ENCODE results near the gene PNKD. TPM values are rescaled to one million over a fixed set of nuclear protein-coding genes. Genes with fewer than 3 reads are reported as not detected.

PNKD gene
- total RNA-seq, result 18.2 TPM

- peak; percentile 100 for DNase-seq
These were observed at the start of gene PNKD, which contains the start of gene AAMP for GRCh38 chr2:218269900-218270720. Gene PNKD, plus strand, starts transcription at chr2:218270519. Its CDS starts 17 bp downstream, at chr2:218270536. Gene AAMP, minus strand, starts transcription at chr2:218270137. Its CDS starts 51 bp downstream, at chr2:218270086.

- no peak for DNase-seq
These were observed 49.3 kb upstream of the PNKD start for GRCh38 chr2:218221000-218221399.

GRCh38 chr2:218223046-218223445 is 47.3 kb upstream of the PNKD start:
- no peak for DNase-seq

GRCh38 chr2:218224186-218224585 is 46.1 kb upstream of the PNKD start:
- no peak for DNase-seq

GRCh38 chr2:218226903-218227302 is 43.4 kb upstream of the PNKD start:
- no peak for DNase-seq

GRCh38 chr2:218228366-218229090 is 41.8 kb upstream of the PNKD start:
- DNase-seq, result no peak

- DNase-seq, result no peak
These were observed 41.1 kb upstream of the PNKD start for GRCh38 chr2:218229239-218229638.

- no peak for DNase-seq
These were observed 40.5 kb upstream of the PNKD start for GRCh38 chr2:218229851-218230250.

- no peak for DNase-seq
These were observed 39.4 kb upstream of the PNKD start for GRCh38 chr2:218230882-218231281.

GRCh38 chr2:218233543-218233942 is 36.8 kb upstream of the PNKD start:
- DNase-seq, result no peak

- DNase-seq, result no peak
These were observed 35.8 kb upstream of the PNKD start for GRCh38 chr2:218234521-218234920.

GRCh38 chr2:218235017-218235416 is 35.3 kb upstream of the PNKD start:
- no peak for DNase-seq

GRCh38 chr2:218236829-218237228 is 33.5 kb upstream of the PNKD start:
- no peak for DNase-seq

GRCh38 chr2:218238887-218239286 is 31.4 kb upstream of the PNKD start:
- no peak for DNase-seq

- DNase-seq, result no peak
These were observed 26.1 kb upstream of the PNKD start for GRCh38 chr2:218244204-218244603.

- DNase-seq, result no peak
These were observed 25.7 kb upstream of the PNKD start for GRCh38 chr2:218244665-218245064.

GRCh38 chr2:218245214-218245613 is 25.1 kb upstream of the PNKD start:
- no peak for DNase-seq

- DNase-seq, result no peak
These were observed 20.6 kb upstream of the PNKD start for GRCh38 chr2:218249691-218250090.

GRCh38 chr2:218252509-218253231 is 17.6 kb upstream of the PNKD start:
- no peak for DNase-seq

- DNase-seq, result no peak
These were observed 17.1 kb upstream of the PNKD start for GRCh38 chr2:218253232-218253625.

GRCh38 chr2:218255446-218255845 is 14.9 kb upstream of the PNKD start:
- no peak for DNase-seq

- no peak for DNase-seq
These were observed 13.5 kb upstream of the PNKD start for GRCh38 chr2:218256612-218257350.
